Natural killer cell (primary cell): ENCODE data around the gene RAB6B. TPM values are rescaled to one million over a fixed set of nuclear protein-coding genes. Genes with fewer than 3 reads are reported as not detected.

ENCODE experiments used
- ATAC-seq, 3 donors: fragments of 150-1000 bp in 2 of 3; fragments of 200-7000 bp in 1 of 3; cut with Tn5 transposase; 1 replicate in 1 of 3; 2 replicates in 2 of 3; pipeline ENCODE4 v1.10.0; 2021; ENCODE audit warnings: mild to moderate bottlenecking in 2 of 3, moderate library complexity in 2 of 3
- DNase-seq, 2 donors: peaks; one replicate each; pipeline versions ENCODE4 v3.0.0 to v3.0.0-alpha.2; 2013 to 2021; ENCODE audit warnings: mixed read lengths in 1 of 2
- H3K27ac ChIP-seq: one replicate; pipeline ENCODE4 v1.5.1; 2013; ENCODE audit warnings: mild to moderate bottlenecking, low read length
- H3K27me3 ChIP-seq: one replicate; pipeline ENCODE4 v1.6.1; 2013; ENCODE audit warnings: low read length; ENCODE audit not compliant: control insufficient read depth, insufficient read depth
- H3K36me3 ChIP-seq: one replicate; pipeline ENCODE4 v1.6.1; 2013; ENCODE audit warnings: low read length; ENCODE audit not compliant: control insufficient read depth, insufficient read depth
- H3K4me1 ChIP-seq: one replicate; pipeline ENCODE4 v1.6.1; 2013; ENCODE audit warnings: low read length; ENCODE audit not compliant: control insufficient read depth, insufficient read depth
- H3K4me3 ChIP-seq: one replicate; pipeline ENCODE4 v1.5.1; 2013; ENCODE audit warnings: low read length
- H3K9me3 ChIP-seq: one replicate; pipeline ENCODE4 v1.6.1; 2013; ENCODE audit warnings: low read length; ENCODE audit not compliant: control insufficient read depth, insufficient read depth
- H3K27ac Mint-ChIP-seq, 2 donors: one replicate each; pipeline ENCODE4 v1.8.0; 2022; ENCODE audit warnings: mild to moderate bottlenecking in 2 of 2, mixed read lengths in 2 of 2, moderate library complexity in 1 of 2
- H3K27me3 Mint-ChIP-seq, 2 donors: one replicate each; pipeline ENCODE4 v1.8.0; 2022; ENCODE audit warnings: low read depth in 2 of 2, mixed read lengths in 2 of 2
- H3K36me3 Mint-ChIP-seq: one replicate; pipeline ENCODE4 v1.8.0; 2022; ENCODE audit warnings: mixed read lengths
- H3K4me1 Mint-ChIP-seq, 2 donors: one replicate each; pipeline ENCODE4 v1.8.0; 2022; ENCODE audit warnings: mixed read lengths in 2 of 2
- H3K4me3 Mint-ChIP-seq: one replicate; pipeline ENCODE4 v1.8.0; 2022; ENCODE audit warnings: mild to moderate bottlenecking, moderate library complexity, mixed read lengths
- H3K9me3 Mint-ChIP-seq, 2 donors: one replicate each; pipeline ENCODE4 v1.8.0; 2022; ENCODE audit warnings: mixed read lengths in 2 of 2
- CTCF ChIP-seq: fragments of 200-600 bp; IDR thresholded peaks from one replicate; pipeline ENCODE4 v1.8.0; 2022; ENCODE audit warnings: antibody characterized with exemption
- WGBS: methylation state at CpG from one replicate; pipeline ENCODE4 v1.1.7; 2013; ENCODE audit warnings: missing lambda C conversion rate; ENCODE audit not compliant: insufficient coverage; 5-methylcytosine and 5-hydroxymethylcytosine counted together
- intact Hi-C: fragments of 100-400 bp; cut with micrococcal nuclease; formaldehyde crosslinking; loops from one replicate; pipeline ENCODE4 v1.14.2; 2022
- total RNA-seq, 4 donors: library from RNA; stranded (reverse); fragments of 120-200 nt in 1 of 4; gene quantifications; one replicate each; pipeline versions ENCODE4 v1.2.3 to v1.2.4, GENCODE V29; 2013 to 2022

RAB6B gene
- total RNA-seq, 3 donors from 2014 or later (not counting 1 experiment from before 2014, with no cell fraction given): 1.4 to 2.7 (median 1.6) TPM

DNA sequence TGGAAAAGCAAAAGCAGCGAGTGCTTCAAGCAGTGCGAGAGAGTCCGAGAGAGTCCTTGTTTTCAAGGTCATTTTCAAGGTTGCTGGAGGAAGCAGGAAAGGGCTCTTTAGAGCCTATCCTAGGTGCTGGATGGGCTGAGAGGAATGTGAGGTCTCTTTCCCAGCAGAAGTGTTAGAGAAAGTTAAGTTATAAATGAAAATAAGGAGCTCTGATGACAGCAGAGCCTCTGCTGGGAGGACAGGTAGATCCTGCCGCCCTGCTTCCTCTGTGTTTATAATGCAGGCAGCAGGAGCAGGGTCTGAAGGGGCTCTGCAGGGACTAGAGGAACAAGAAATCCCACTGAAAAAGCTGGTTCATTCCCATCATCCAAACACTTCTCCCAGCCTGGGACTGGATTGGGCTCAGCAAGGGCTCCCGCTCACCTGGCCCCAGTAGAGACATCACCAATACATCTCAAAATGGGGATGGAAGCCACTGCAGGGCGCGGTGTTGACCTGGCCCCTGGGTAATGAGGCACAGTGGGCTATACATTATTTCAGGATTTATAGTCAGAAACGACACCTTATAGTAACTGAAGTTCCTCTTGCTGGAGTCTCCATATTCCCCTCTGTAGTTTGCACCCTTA is 41.5 kb upstream of the RAB6B start:
- Histone ChIP-seq H3K4me3 (no peak overlapping the region), H3K27me3 (no peaks in the 10 kb centered on the region), H3K4me1 (peaks cover under 1% of the 10 kb centered on the region), H3K9me3 (no peaks in the 10 kb centered on the region), H3K27ac (no peak overlapping the region), H3K36me3 (no peaks in the 10 kb centered on the region)
- TF ChIP-seq CTCF: no peak
- no peak for ATAC-seq
- Mint-ChIP-seq H3K27ac (no peak overlapping the region), H3K4me3 (no peak overlapping the region), H3K27me3 (peaks cover under 1 to 1% of the 10 kb centered on the region in 2 donors), H3K9me3 (no peaks in the 10 kb centered on the region), H3K36me3 (no peaks in the 10 kb centered on the region), H3K4me1 (peaks cover under 1% of the 10 kb centered on the region in 2 donors)
- intact Hi-C loops: no loop called here
- WGBS: 77% methylated on average over 8 of the region's 8 CpGs
- DNase-seq: no peak

GRCh38 chr3:133935843-133936769 is 40.4 kb upstream of the RAB6B start:
- Histone ChIP-seq H3K9me3 (no peaks in the 10 kb centered on the region), H3K27me3 (no peaks in the 10 kb centered on the region), H3K4me3 (no peak overlapping the region), H3K27ac (no peak overlapping the region), H3K4me1 (no peaks in the 10 kb centered on the region), H3K36me3 (no peaks in the 10 kb centered on the region)
- Mint-ChIP-seq H3K27ac (no peak overlapping the region), H3K4me3 (no peak overlapping the region), H3K9me3 (no peaks in the 10 kb centered on the region), H3K27me3 (no peaks in the 10 kb centered on the region), H3K4me1 (no peaks in the 10 kb centered on the region), H3K36me3 (no peaks in the 10 kb centered on the region)
- no peak for ATAC-seq
- WGBS: 85% methylated on average over 13 of the region's 13 CpGs
- DNase-seq: no peak
- intact Hi-C loops: no loop called here
- TF ChIP-seq CTCF: no peak

- Mint-ChIP-seq H3K9me3 (no peaks in the 10 kb centered on the region), H3K4me3 (no peak overlapping the region), H3K36me3 (no peaks in the 10 kb centered on the region), H3K4me1 (no peaks in the 10 kb centered on the region), H3K27me3 (no peaks in the 10 kb centered on the region), H3K27ac (no peak overlapping the region)
- Histone ChIP-seq H3K4me1 (no peaks in the 10 kb centered on the region), H3K27ac (no peak overlapping the region), H3K36me3 (no peaks in the 10 kb centered on the region), H3K27me3 (no peaks in the 10 kb centered on the region), H3K4me3 (no peak overlapping the region), H3K9me3 (no peaks in the 10 kb centered on the region)
- no peak for ATAC-seq
- intact Hi-C loops: loop anchor here (5.0 kb wide), 1 partner anchor 537 kb away; no protein-coding TSS in a partner anchor
- TF ChIP-seq CTCF: no peak
- WGBS: 85% methylated on average over 11 of the region's 11 CpGs
- DNase-seq: no peak
Measured at GRCh38 chr3:133934996-133935842, 39.5 kb upstream of the RAB6B start.
